Measurements from ENCODE around the gene SYNCRIP. TPM values are rescaled to one million over a fixed set of nuclear protein-coding genes. Genes with fewer than 3 reads are reported as not detected.

The SYNCRIP gene
- total RNA-seq, 1 experiment from 2014 or later: 189 TPM

DNA sequence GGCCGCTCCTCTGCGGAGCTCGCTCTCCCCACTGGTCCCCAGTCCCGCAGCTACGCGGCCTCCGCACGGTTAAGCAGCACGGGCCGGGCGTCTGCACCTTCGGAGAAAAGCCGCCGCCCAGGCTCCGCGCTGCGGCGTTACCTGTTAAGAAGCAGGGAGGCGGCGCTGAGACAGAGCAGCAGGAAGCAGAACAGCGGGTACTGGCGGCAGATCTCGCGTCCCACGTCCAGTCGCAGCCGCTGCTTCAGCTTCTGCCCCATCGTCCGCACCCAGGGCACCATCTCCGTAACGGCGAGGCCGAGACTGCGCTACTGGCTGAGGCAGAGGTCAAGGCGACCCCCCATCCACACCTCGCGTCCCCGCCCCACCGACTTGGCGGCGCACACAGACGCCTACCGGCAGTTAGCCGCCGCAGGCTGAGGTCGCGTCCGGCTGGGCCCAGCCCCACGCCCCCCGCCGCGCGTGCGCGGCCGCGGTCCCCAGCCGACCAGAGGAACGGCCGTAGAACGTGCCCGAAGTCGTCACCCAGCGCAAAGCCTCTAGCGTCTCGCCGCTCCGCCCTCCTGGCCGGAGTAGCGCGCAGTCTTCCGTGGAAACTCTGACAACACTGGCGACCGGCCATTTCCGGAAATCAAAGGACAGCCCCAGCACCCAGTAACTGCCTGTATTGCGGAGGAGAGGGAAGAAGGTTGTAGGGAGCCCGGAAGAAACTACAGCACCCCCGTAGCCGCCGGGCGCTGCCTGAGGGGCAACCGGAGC, 49.1 kb downstream of the SYNCRIP start, which contains the start of gene SNX14:
Gene SNX14 (minus strand): TSS at position 421 of the 759 bp plus-strand sequence. CDS start 140 bp downstream, at position 281.
- Histone ChIP-seq H3K9me2 (ENCODE audit: insufficient read depth) (no peaks in the 10 kb centered on the region), H3K4me3 (replicated peaks in 1 of 2; ENCODE audit: low read depth in 1 of 2, low read length in 2 of 2) (peak within 1 kb of the TSS; percentile 75 to 88), H3K4me2 (ENCODE audit: low read length) (peak within 1 kb of the TSS; percentile 96), H3K36me3 (ENCODE audit: control insufficient read depth in 1 of 2, insufficient read depth in 2 of 2, low read length in 2 of 2) (peaks cover 0 to 8% of the 10 kb centered on the region in 2 experiments; a peak in 1 of 4 replicates), H2AFZ (ENCODE audit: low read depth, low read length, poor library complexity, severe bottlenecking) (no peak within 1 kb of the TSS), H3K4me1 (ENCODE audit: control insufficient read depth in 1 of 2, insufficient read depth in 2 of 2, low read length in 2 of 2) (peaks cover 4 to 17% of the 10 kb centered on the region in 2 experiments; a peak in 3 of 4 replicates), H3K27ac (ENCODE audit: low read depth, low read length) (peak within 1 kb of the TSS; percentile 90), H3K79me2 (ENCODE audit: insufficient read depth, low read length) (peaks cover 49% of the 10 kb centered on the region), H3K9me3 (ENCODE audit: control insufficient read depth in 1 of 2, insufficient read depth in 1 of 2, low read depth in 1 of 2, low read length in 2 of 2) (no peaks in the 10 kb centered on the region), H4K20me1 (ENCODE audit: insufficient read depth) (no peaks in the 10 kb centered on the region), H3K27me3 (ENCODE audit: insufficient read depth, low read length) (no peaks in the 10 kb centered on the region), H3K9ac (ENCODE audit: low read length) (peak within 1 kb of the TSS; percentile 85)
- peak; percentile 93 for ATAC-seq
- BruUV-seq (replicated peaks): TSS peak; percentile 50
- intact Hi-C loops (cut with micrococcal nuclease): loop anchor here (2.0 to 5.0 kb wide), 2 partner anchors 84 to 239 kb away; no protein-coding TSS in a partner anchor
- POLR2A ChIA-PET: interaction anchor here (0.7 to 2.5 kb wide), 5 partner anchors 12 to 232 kb away, joined by 3 to 10 read pairs (median 3); partner anchors contain the start of gene SYNCRIP
- CTCF ChIA-PET: no interaction called here
- RAD21 ChIA-PET (ENCODE audit: low non-redundant PET in 1 of 2, low total read pairs in 2 of 2, uncharacterized antibody in 2 of 2, unreplicated experiment in 2 of 2): no interaction called here
- DNase-seq (ENCODE audit: low read depth, low spot score): peak; percentile 92
- TF ChIP-seq, protein P1, sequence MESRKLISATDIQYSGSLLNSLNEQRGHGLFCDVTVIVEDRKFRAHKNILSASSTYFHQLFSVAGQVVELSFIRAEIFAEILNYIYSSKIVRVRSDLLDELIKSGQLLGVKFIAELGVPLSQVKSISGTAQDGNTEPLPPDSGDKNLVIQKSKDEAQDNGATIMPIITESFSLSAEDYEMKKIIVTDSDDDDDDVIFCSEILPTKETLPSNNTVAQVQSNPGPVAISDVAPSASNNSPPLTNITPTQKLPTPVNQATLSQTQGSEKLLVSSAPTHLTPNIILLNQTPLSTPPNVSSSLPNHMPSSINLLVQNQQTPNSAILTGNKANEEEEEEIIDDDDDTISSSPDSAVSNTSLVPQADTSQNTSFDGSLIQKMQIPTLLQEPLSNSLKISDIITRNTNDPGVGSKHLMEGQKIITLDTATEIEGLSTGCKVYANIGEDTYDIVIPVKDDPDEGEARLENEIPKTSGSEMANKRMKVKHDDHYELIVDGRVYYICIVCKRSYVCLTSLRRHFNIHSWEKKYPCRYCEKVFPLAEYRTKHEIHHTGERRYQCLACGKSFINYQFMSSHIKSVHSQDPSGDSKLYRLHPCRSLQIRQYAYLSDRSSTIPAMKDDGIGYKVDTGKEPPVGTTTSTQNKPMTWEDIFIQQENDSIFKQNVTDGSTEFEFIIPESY (IDR thresholded peaks at IDR 0.05; ENCODE audit: extremely low read depth, insufficient replicate concordance, low read length): no peak
- TF ChIP-seq, protein P2, sequence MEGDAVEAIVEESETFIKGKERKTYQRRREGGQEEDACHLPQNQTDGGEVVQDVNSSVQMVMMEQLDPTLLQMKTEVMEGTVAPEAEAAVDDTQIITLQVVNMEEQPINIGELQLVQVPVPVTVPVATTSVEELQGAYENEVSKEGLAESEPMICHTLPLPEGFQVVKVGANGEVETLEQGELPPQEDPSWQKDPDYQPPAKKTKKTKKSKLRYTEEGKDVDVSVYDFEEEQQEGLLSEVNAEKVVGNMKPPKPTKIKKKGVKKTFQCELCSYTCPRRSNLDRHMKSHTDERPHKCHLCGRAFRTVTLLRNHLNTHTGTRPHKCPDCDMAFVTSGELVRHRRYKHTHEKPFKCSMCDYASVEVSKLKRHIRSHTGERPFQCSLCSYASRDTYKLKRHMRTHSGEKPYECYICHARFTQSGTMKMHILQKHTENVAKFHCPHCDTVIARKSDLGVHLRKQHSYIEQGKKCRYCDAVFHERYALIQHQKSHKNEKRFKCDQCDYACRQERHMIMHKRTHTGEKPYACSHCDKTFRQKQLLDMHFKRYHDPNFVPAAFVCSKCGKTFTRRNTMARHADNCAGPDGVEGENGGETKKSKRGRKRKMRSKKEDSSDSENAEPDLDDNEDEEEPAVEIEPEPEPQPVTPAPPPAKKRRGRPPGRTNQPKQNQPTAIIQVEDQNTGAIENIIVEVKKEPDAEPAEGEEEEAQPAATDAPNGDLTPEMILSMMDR (IDR thresholded peaks at IDR 0.05 in 2 of 3, conservative IDR thresholded peaks at IDR 0.05 in 1 of 3; ENCODE audit: borderline replicate concordance in 1 of 3, insufficient read depth in 1 of 3, low read depth in 2 of 3, low read length in 2 of 3): no peak
- TF ChIP-seq ZFX (IDR thresholded peaks at IDR 0.05) (peak; percentile 86), FOSL1 (IDR thresholded peaks at IDR 0.05; ENCODE audit: low read depth) (peak; percentile 62), JUND (IDR thresholded peaks at IDR 0.05) (peak; percentile 64), SRF (IDR thresholded peaks at IDR 0.05; ENCODE audit: low read depth) (no peak), CBX3 (IDR thresholded peaks at IDR 0.05; ENCODE audit: low read depth) (no peak; the same call in 1 of the 2 replicates), CEBPB (IDR thresholded peaks at IDR 0.05; ENCODE audit: low read depth) (no peak), YY1 (IDR thresholded peaks at IDR 0.05; ENCODE audit: extremely low read depth, insufficient replicate concordance, low read depth, low read length) (peak; percentile 69), TCF7L2 (IDR thresholded peaks at IDR 0.05; ENCODE audit: borderline replicate concordance, extremely low read depth, insufficient read depth, insufficient read length) (peak; percentile 82), POLR2A (IDR thresholded peaks at IDR 0.05; ENCODE audit: borderline replicate concordance, extremely low read depth, insufficient read depth, insufficient read length) (peak; percentile 68), SP1 (IDR thresholded peaks at IDR 0.05; ENCODE audit: low read depth) (peak; percentile 75), RAD21 (IDR thresholded peaks at IDR 0.05; ENCODE audit: low read depth) (no peak), EZH2 (IDR thresholded peaks at IDR 0.05) (no peak), EZH2phosphoT487 (IDR thresholded peaks at IDR 0.05; ENCODE audit: borderline replicate concordance) (no peak), EGR1 (IDR thresholded peaks at IDR 0.05; ENCODE audit: low read depth) (0 out of 2 replicates have a peak, but pooled peaks have one; percentile 29)
- TF ChIP-seq, protein P3, sequence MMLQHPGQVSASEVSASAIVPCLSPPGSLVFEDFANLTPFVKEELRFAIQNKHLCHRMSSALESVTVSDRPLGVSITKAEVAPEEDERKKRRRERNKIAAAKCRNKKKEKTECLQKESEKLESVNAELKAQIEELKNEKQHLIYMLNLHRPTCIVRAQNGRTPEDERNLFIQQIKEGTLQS (IDR thresholded peaks at IDR 0.05): no peak
- TF ChIP-seq, protein P4, sequence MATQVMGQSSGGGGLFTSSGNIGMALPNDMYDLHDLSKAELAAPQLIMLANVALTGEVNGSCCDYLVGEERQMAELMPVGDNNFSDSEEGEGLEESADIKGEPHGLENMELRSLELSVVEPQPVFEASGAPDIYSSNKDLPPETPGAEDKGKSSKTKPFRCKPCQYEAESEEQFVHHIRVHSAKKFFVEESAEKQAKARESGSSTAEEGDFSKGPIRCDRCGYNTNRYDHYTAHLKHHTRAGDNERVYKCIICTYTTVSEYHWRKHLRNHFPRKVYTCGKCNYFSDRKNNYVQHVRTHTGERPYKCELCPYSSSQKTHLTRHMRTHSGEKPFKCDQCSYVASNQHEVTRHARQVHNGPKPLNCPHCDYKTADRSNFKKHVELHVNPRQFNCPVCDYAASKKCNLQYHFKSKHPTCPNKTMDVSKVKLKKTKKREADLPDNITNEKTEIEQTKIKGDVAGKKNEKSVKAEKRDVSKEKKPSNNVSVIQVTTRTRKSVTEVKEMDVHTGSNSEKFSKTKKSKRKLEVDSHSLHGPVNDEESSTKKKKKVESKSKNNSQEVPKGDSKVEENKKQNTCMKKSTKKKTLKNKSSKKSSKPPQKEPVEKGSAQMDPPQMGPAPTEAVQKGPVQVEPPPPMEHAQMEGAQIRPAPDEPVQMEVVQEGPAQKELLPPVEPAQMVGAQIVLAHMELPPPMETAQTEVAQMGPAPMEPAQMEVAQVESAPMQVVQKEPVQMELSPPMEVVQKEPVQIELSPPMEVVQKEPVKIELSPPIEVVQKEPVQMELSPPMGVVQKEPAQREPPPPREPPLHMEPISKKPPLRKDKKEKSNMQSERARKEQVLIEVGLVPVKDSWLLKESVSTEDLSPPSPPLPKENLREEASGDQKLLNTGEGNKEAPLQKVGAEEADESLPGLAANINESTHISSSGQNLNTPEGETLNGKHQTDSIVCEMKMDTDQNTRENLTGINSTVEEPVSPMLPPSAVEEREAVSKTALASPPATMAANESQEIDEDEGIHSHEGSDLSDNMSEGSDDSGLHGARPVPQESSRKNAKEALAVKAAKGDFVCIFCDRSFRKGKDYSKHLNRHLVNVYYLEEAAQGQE (IDR thresholded peaks at IDR 0.05; ENCODE audit: low read depth): no peak
- TF ChIP-seq, protein P5, sequence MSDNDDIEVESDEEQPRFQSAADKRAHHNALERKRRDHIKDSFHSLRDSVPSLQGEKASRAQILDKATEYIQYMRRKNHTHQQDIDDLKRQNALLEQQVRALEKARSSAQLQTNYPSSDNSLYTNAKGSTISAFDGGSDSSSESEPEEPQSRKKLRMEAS (IDR thresholded peaks at IDR 0.05): peak; percentile 85

Data from HCT116 (cell line).